Mucosa of gallbladder (tissue), 1 donor: Measurements from ENCODE around the gene OBSCN. TPM values are rescaled to one million over a fixed set of nuclear protein-coding genes. Genes with fewer than 3 reads are reported as not detected.

Experiments used
- DNase-seq: peaks from one replicate; pipeline ENCODE4 v3.0.0-alpha.2; 2020; ENCODE audit warnings: low spot score
- total RNA-seq: library from RNA; stranded (reverse); gene quantifications from one replicate; pipeline ENCODE4 v1.2.1, GENCODE V29; 2021
- donor health status: DM: no; HTN: no; CAD: no.

Gene OBSCN
- total RNA-seq, 1 donor from 2014 or later, result 25.8 TPM

- no peak for DNase-seq
Measured at GRCh38 chr1:228305721-228306152, 97.9 kb downstream of the OBSCN start.

GRCh38 chr1:228306275-228307217, 98.7 kb downstream of the OBSCN start:
- DNase-seq, result no peak

GRCh38 chr1:228307218-228308023, 99.6 kb downstream of the OBSCN start:
- DNase-seq, result no peak

GRCh38 chr1:228308085-228308601, 100.3 kb downstream of the OBSCN start:
- no peak for DNase-seq

GRCh38 chr1:228308628-228309325, 100.9 kb downstream of the OBSCN start:
- DNase-seq, result no peak

- DNase-seq, result no peak
Measured at GRCh38 chr1:228309326-228310067, 101.7 kb downstream of the OBSCN start.

GRCh38 chr1:228310162-228310792, 102.4 kb downstream of the OBSCN start:
- DNase-seq, result no peak

GRCh38 chr1:228311091-228311490, 103.2 kb downstream of the OBSCN start:
- no peak for DNase-seq

GRCh38 chr1:228312136-228312764, 104.4 kb downstream of the OBSCN start:
- DNase-seq, result no peak

GRCh38 chr1:228313536-228314277, 105.9 kb downstream of the OBSCN start:
- DNase-seq, result no peak

- no peak for DNase-seq
Measured at GRCh38 chr1:228314315-228314657, 106.4 kb downstream of the OBSCN start.

GRCh38 chr1:228314658-228315483, 107.0 kb downstream of the OBSCN start:
- DNase-seq, result no peak

- DNase-seq, result no peak
Measured at GRCh38 chr1:228315484-228315944, 107.7 kb downstream of the OBSCN start.

- no peak for DNase-seq
Measured at GRCh38 chr1:228315945-228316588, 108.2 kb downstream of the OBSCN start.

GRCh38 chr1:228316589-228317387, 108.9 kb downstream of the OBSCN start:
- DNase-seq, result no peak

- DNase-seq, result no peak
Measured at GRCh38 chr1:228317411-228317828, 109.6 kb downstream of the OBSCN start.
